HCT116 (cell line): ENCODE results near the gene LRBA. TPM values are rescaled to one million over a fixed set of nuclear protein-coding genes. Genes with fewer than 3 reads are reported as not detected.

Experiments used
- ATAC-seq: fragments of 200-7000 bp; cut with Tn5 transposase; 2 replicates; pipeline ENCODE4 v1.9.1; 2020; ENCODE audit warnings: mild to moderate bottlenecking, moderate library complexity
- BruUV-seq: library from RNA; stranded (reverse); fragments of 400-500 nt; replicated peaks from 2 replicates; lab custom pipeline; 2021; lab: Mats Ljungman, UMichigan
- CTCF ChIA-PET: fragments of 300-600 bp; sonication (Branson Sonifier 250); formaldehyde crosslinking; loops from one replicate; lab custom pipeline; 2021; ENCODE audit warnings: antibody characterized with exemption; lab: Charles Lee
- POLR2A ChIA-PET: fragments of 300-600, 350-600 bp; sonication (Branson Sonifier 250); formaldehyde crosslinking; loops from one replicate; lab custom pipeline; 2021; ENCODE audit warnings: antibody characterized with exemption; lab: Charles Lee
- RAD21 ChIA-PET, 2 experiments: fragments of 300-600 bp; sonication (Branson Sonifier 250); formaldehyde crosslinking; loops; one replicate each; lab custom pipeline; 2023; ENCODE audit warnings: low total read pairs in 2 of 2; ENCODE audit not compliant: uncharacterized antibody in 2 of 2, unreplicated experiment in 2 of 2, low non-redundant PET in 1 of 2; lab: Charles Lee
- DNase-seq: peaks from one replicate; pipeline ENCODE4 v3.0.0-alpha.2; 2010; ENCODE audit warnings: low read depth, low spot score
- H2AFZ ChIP-seq: fragments of 200-600 bp; shearing (Covaris generic), sonication (generic); 2 replicates; pipeline ENCODE4 v1.6.1; 2017; ENCODE audit warnings: low read depth, mixed run types, mixed read lengths, antibody characterized with exemption, low read length; ENCODE audit not compliant: poor library complexity, severe bottlenecking
- H3K27ac ChIP-seq: 2 replicates; pipeline ENCODE4 v1.5.1; 2012; ENCODE audit warnings: low read depth, low read length
- H3K27me3 ChIP-seq: fragments of 200-600 bp; sonication (generic); 2 replicates; pipeline ENCODE4 v1.6.1; 2016; ENCODE audit warnings: mixed run types, low read length, mixed read lengths; ENCODE audit not compliant: insufficient read depth
- H3K36me3 ChIP-seq, 2 experiments: fragments of 200-500 bp in 1 of 2; fragments of 200-600 bp in 1 of 2; sonication (Bioruptor generic) in 1 of 2; sonication (generic) in 1 of 2; 2 replicates each; pipeline versions ENCODE4 v1.5.1 to v1.6.1; 2014 to 2016; ENCODE audit warnings: low read length in 2 of 2, inconsistent platforms in 1 of 2, mixed read lengths in 1 of 2, mixed run types in 1 of 2; ENCODE audit not compliant: insufficient read depth in 2 of 2, control insufficient read depth in 1 of 2
- H3K4me1 ChIP-seq, 2 experiments: fragments of 200-600 bp in 1 of 2; sonication (generic) in 1 of 2; 2 replicates each; pipeline versions ENCODE4 v1.5.1 to v1.6.1; 2012 to 2017; ENCODE audit warnings: low read length in 2 of 2, inconsistent platforms in 1 of 2, mild to moderate bottlenecking in 1 of 2, mixed read lengths in 1 of 2, mixed run types in 1 of 2, moderate library complexity in 1 of 2; ENCODE audit not compliant: insufficient read depth in 2 of 2, control insufficient read depth in 1 of 2
- H3K4me2 ChIP-seq: fragments of 200-600 bp; sonication (generic); 2 replicates; pipeline ENCODE4 v1.6.1; 2017; ENCODE audit warnings: mixed run types, low read length, mixed read lengths
- H3K4me3 ChIP-seq, 2 experiments: fragments of 200-600 bp in 1 of 2; sonication (generic) in 1 of 2; replicated peaks in 1 of 2; 2 replicates each; pipeline ENCODE4 v1.5.1; 2011 to 2016; ENCODE audit warnings: low read length in 2 of 2, control low read depth in 1 of 2, low read depth in 1 of 2, mild to moderate bottlenecking in 1 of 2, mixed read lengths in 1 of 2, mixed run types in 1 of 2
- H3K79me2 ChIP-seq: fragments of 200-600 bp; sonication (generic); 2 replicates; pipeline ENCODE4 v1.6.1; 2017; ENCODE audit warnings: mild to moderate bottlenecking, mixed run types, low read length, moderate library complexity, mixed read lengths; ENCODE audit not compliant: insufficient read depth
- H3K9ac ChIP-seq: fragments of 200-600 bp; sonication (generic); 2 replicates; pipeline ENCODE4 v1.6.1; 2016; ENCODE audit warnings: low read length, mixed read lengths
- H3K9me2 ChIP-seq: fragments of 200-600 bp; sonication (generic), shearing (Covaris generic); 2 replicates; pipeline ENCODE4 v1.6.1; 2017; ENCODE audit warnings: mixed run types, mild to moderate bottlenecking, moderate library complexity; ENCODE audit not compliant: insufficient read depth
- H3K9me3 ChIP-seq, 2 experiments: fragments of 200-500 bp in 1 of 2; fragments of 200-600 bp in 1 of 2; sonication (Bioruptor generic) in 1 of 2; sonication (generic) in 1 of 2; 2 replicates each; pipeline ENCODE4 v1.6.1; 2014 to 2017; ENCODE audit warnings: low read length in 2 of 2, mixed read lengths in 2 of 2, inconsistent platforms in 1 of 2, low read depth in 1 of 2, mild to moderate bottlenecking in 1 of 2, mixed run types in 1 of 2, moderate library complexity in 1 of 2; ENCODE audit not compliant: control insufficient read depth in 1 of 2, insufficient read depth in 1 of 2
- H4K20me1 ChIP-seq: fragments of 200-600 bp; sonication (generic), shearing (Covaris generic); 2 replicates; pipeline ENCODE4 v1.6.1; 2017; ENCODE audit warnings: mixed run types, mild to moderate bottlenecking, moderate library complexity; ENCODE audit not compliant: insufficient read depth
- ATF3 ChIP-seq: IDR thresholded peaks from 2 replicates; pipeline ENCODE4 v1.6.1; 2012
- CBX3 ChIP-seq: IDR thresholded peaks from 2 replicates; pipeline ENCODE4 v1.6.1; 2012; ENCODE audit warnings: low read depth
- CEBPB ChIP-seq: IDR thresholded peaks from 2 replicates; pipeline ENCODE4 v1.6.1; 2012; ENCODE audit warnings: low read depth
- EGR1 ChIP-seq: IDR thresholded peaks from 2 replicates; pipeline ENCODE4 v1.6.1; 2012; ENCODE audit warnings: low read depth
- ELF1 ChIP-seq: IDR thresholded peaks from 2 replicates; pipeline ENCODE4 v1.6.1; 2012; ENCODE audit warnings: low read depth, borderline replicate concordance
- EZH2phosphoT487 ChIP-seq: fragments of 200-600 bp; IDR thresholded peaks from 2 replicates; pipeline ENCODE4 v1.6.1; 2018; ENCODE audit warnings: antibody characterized with exemption, borderline replicate concordance
- FOSL1 ChIP-seq: IDR thresholded peaks from 2 replicates; pipeline ENCODE4 v1.6.1; 2012; ENCODE audit warnings: low read depth
- JUND ChIP-seq: IDR thresholded peaks from 2 replicates; pipeline ENCODE4 v1.6.1; 2012
- MAX ChIP-seq: IDR thresholded peaks from 2 replicates; pipeline ENCODE4 v1.6.1; 2012
- RAD21 ChIP-seq: IDR thresholded peaks from 2 replicates; pipeline ENCODE4 v1.6.1; 2012; ENCODE audit warnings: low read depth, mild to moderate bottlenecking
- TCF7L2 ChIP-seq: IDR thresholded peaks from 2 replicates; pipeline ENCODE4 v1.7.0; 2011; ENCODE audit warnings: borderline replicate concordance, inconsistent platforms; ENCODE audit not compliant: insufficient read depth, insufficient read length; ENCODE audit errors: extremely low read depth
- ZFX ChIP-seq: fragments of 450-650 bp; IDR thresholded peaks from 2 replicates; pipeline ENCODE4 v1.6.1; 2017
- intact Hi-C: fragments of 100-400 bp; cut with micrococcal nuclease; formaldehyde crosslinking; loops from 2 replicates; pipeline ENCODE4 v1.10.0; 2022
- total RNA-seq: library from RNA; stranded (reverse); gene quantifications from one replicate; pipeline ENCODE4 v1.2.1, GENCODE V29; 2021; ENCODE audit not compliant: unreplicated experiment
- TF ChIP-seq, protein P1 (sequence below): IDR thresholded peaks from 2 replicates; pipeline ENCODE4 v1.6.1; 2012; ENCODE audit warnings: low read depth

LRBA gene
- total RNA-seq, 1 experiment from 2014 or later: 79.8 TPM

- no peak overlapping the region for H2AFZ ChIP-seq
- TF ChIP-seq ZFX: no peak
- no peak for TF ChIP-seq CEBPB
- TF ChIP-seq TCF7L2: no peak
- TF ChIP-seq RAD21: no peak
- TF ChIP-seq CBX3: no peak
- no peak for TF ChIP-seq MAX
- TF ChIP-seq ATF3: no peak
- no peak for TF ChIP-seq JUND
- TF ChIP-seq EGR1: no peak
- TF ChIP-seq, protein P1, sequence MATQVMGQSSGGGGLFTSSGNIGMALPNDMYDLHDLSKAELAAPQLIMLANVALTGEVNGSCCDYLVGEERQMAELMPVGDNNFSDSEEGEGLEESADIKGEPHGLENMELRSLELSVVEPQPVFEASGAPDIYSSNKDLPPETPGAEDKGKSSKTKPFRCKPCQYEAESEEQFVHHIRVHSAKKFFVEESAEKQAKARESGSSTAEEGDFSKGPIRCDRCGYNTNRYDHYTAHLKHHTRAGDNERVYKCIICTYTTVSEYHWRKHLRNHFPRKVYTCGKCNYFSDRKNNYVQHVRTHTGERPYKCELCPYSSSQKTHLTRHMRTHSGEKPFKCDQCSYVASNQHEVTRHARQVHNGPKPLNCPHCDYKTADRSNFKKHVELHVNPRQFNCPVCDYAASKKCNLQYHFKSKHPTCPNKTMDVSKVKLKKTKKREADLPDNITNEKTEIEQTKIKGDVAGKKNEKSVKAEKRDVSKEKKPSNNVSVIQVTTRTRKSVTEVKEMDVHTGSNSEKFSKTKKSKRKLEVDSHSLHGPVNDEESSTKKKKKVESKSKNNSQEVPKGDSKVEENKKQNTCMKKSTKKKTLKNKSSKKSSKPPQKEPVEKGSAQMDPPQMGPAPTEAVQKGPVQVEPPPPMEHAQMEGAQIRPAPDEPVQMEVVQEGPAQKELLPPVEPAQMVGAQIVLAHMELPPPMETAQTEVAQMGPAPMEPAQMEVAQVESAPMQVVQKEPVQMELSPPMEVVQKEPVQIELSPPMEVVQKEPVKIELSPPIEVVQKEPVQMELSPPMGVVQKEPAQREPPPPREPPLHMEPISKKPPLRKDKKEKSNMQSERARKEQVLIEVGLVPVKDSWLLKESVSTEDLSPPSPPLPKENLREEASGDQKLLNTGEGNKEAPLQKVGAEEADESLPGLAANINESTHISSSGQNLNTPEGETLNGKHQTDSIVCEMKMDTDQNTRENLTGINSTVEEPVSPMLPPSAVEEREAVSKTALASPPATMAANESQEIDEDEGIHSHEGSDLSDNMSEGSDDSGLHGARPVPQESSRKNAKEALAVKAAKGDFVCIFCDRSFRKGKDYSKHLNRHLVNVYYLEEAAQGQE: no peak
- no peak for TF ChIP-seq ELF1
- no peak for TF ChIP-seq FOSL1
- no peak for TF ChIP-seq EZH2phosphoT487
- ATAC-seq: no peak
- H3K4me3 ChIP-seq: no peak overlapping the region
- H3K36me3 ChIP-seq: no peaks in the 10 kb centered on the region
- BruUV-seq: no TSS peak
- no peak for DNase-seq
- ChIA-PET POLR2A (no interaction called here), CTCF (interaction anchor here (1.3 kb wide), 1 partner anchor 16 kb away, joined by 3 read pairs; no protein-coding TSS in a partner anchor), RAD21 (no interaction called here)
- no peaks in the 10 kb centered on the region for H3K9me2 ChIP-seq
- no peaks in the 10 kb centered on the region for H3K79me2 ChIP-seq
- no peak overlapping the region for H3K4me2 ChIP-seq
- no peaks in the 10 kb centered on the region for H3K27me3 ChIP-seq
- H3K9ac ChIP-seq: no peak overlapping the region
- no peaks in the 10 kb centered on the region for H3K9me3 ChIP-seq
- no peak overlapping the region for H3K27ac ChIP-seq
- H4K20me1 ChIP-seq: no peaks in the 10 kb centered on the region
- H3K4me1 ChIP-seq: no peaks in the 10 kb centered on the region
- intact Hi-C loops: no loop called here
Observed at GRCh38 chr4:150318971-150319370, 696.1 kb downstream of the LRBA start.
